K562 (cell line): Measurements from ENCODE around the gene COL5A1. TPM values are rescaled to one million over a fixed set of nuclear protein-coding genes. Genes with fewer than 3 reads are reported as not detected.

Experiments used
- ATAC-seq: fragments of 200-7000 bp; cut with Tn5 transposase; 3 replicates; pipeline ENCODE4 v1.9.1; 2020; ENCODE audit warnings: moderate library complexity
- BruUV-seq: library from RNA; stranded (reverse); fragments of 400-500 nt; replicated peaks from 2 replicates; lab custom pipeline; 2021; lab: Mats Ljungman, UMichigan
- CTCF ChIA-PET: fragments of 300-600 bp; formaldehyde crosslinking; extraction: SDS; loops from one replicate; lab custom pipeline; 2021; ENCODE audit warnings: low intra/inter-chr PET ratio; lab: Yijun Ruan, JAX
- POLR2A ChIA-PET: fragments of 300-600, 350-650 bp; sonication (Branson Sonifier 250); formaldehyde crosslinking; extraction: SDS; loops from one replicate; lab custom pipeline; 2021; ENCODE audit warnings: antibody characterized with exemption, inconsistent platforms; lab: Yijun Ruan, JAX
- DNase-seq, 4 experiments: peaks; one replicate each; pipeline versions ENCODE4 v3.0.0 to v3.0.0-alpha.2; 2011 to 2018; ENCODE audit warnings: low spot score in 3 of 4, mixed read lengths in 3 of 4; ENCODE audit errors: extremely low read depth in 1 of 4
- FAIRE-seq: peaks from 2 replicates; lab custom pipeline; 2011; peaks lifted over from hg19 to GRCh38; lab: Jason Lieb, UNC
- H2AFZ ChIP-seq: 2 replicates; pipeline ENCODE4 v1.6.0; 2011; ENCODE audit warnings: low read depth, low read length, control low read depth, inconsistent platforms
- H3K27ac ChIP-seq: fragments of 200-600 bp; 3 replicates; pipeline ENCODE4 v1.8.0; 2011; ENCODE audit warnings: low read depth, mild to moderate bottlenecking, control low read depth, inconsistent platforms, low read length, moderate library complexity, mixed read lengths; ENCODE audit errors: extremely low read depth
- H3K27me3 ChIP-seq, 2 experiments: fragments of 300-600 bp in 1 of 2; 2 replicates in 1 of 2; 3 replicates in 1 of 2; pipeline versions ENCODE4 v1.6.0 to v1.8.0; 2011; ENCODE audit warnings: inconsistent platforms in 2 of 2, low read length in 2 of 2, mild to moderate bottlenecking in 1 of 2, mixed read lengths in 1 of 2, moderate library complexity in 1 of 2; ENCODE audit not compliant: control insufficient read depth in 2 of 2, insufficient read depth in 2 of 2
- H3K36me3 ChIP-seq: fragments of 300-600 bp; 3 replicates; pipeline ENCODE4 v1.8.0; 2011; ENCODE audit warnings: mild to moderate bottlenecking, low read length, inconsistent platforms; ENCODE audit not compliant: control insufficient read depth, insufficient read depth
- H3K4me1 ChIP-seq, 2 experiments: fragments of 200-600 bp in 1 of 2; replicated peaks in 1 of 2; 2 replicates in 1 of 2; 3 replicates in 1 of 2; pipeline versions ENCODE4 v1.5.1 to v1.8.0; 2011; ENCODE audit warnings: inconsistent platforms in 2 of 2, low read length in 2 of 2, mild to moderate bottlenecking in 1 of 2, mixed read lengths in 1 of 2, moderate library complexity in 1 of 2; ENCODE audit not compliant: control insufficient read depth in 2 of 2, insufficient read depth in 2 of 2
- H3K4me2 ChIP-seq: 2 replicates; pipeline ENCODE4 v1.6.1; 2011; ENCODE audit warnings: low read length, control low read depth, inconsistent platforms, mixed read lengths; ENCODE audit not compliant: insufficient read depth
- H3K4me3 ChIP-seq: fragments of 200-600 bp; sonication (generic), shearing (Covaris generic); 2 replicates; pipeline ENCODE4 v1.5.1; 2016; ENCODE audit warnings: control low read depth, inconsistent platforms
- H3K79me2 ChIP-seq: fragments of 200-600 bp; 3 replicates; pipeline ENCODE4 v1.8.0; 2011; ENCODE audit warnings: low read length, inconsistent platforms; ENCODE audit not compliant: control insufficient read depth, insufficient read depth
- H3K9ac ChIP-seq, 2 experiments: 2 replicates each; pipeline versions ENCODE4 v1.6.0 to v1.6.1; 2011; ENCODE audit warnings: low read depth in 2 of 2, low read length in 2 of 2, control low read depth in 1 of 2, inconsistent platforms in 1 of 2, mild to moderate bottlenecking in 1 of 2, mixed read lengths in 1 of 2; ENCODE audit not compliant: insufficient read depth in 1 of 2
- H3K9me1 ChIP-seq: one replicate; pipeline ENCODE4 v1.6.0; 2011; ENCODE audit warnings: inconsistent platforms, mild to moderate bottlenecking, low read length, moderate library complexity; ENCODE audit not compliant: control insufficient read depth, insufficient read depth
- H3K9me3 ChIP-seq: replicated peaks from 2 replicates; pipeline ENCODE4 v1.5.1; 2011; ENCODE audit warnings: low read depth, low read length, inconsistent platforms; ENCODE audit not compliant: control insufficient read depth, insufficient read depth
- H4K20me1 ChIP-seq: replicated peaks from 2 replicates; pipeline ENCODE4 v1.6.1; 2011; ENCODE audit warnings: low read length, inconsistent platforms, mixed read lengths; ENCODE audit not compliant: control insufficient read depth, insufficient read depth
- C11orf30 ChIP-seq: fragments of 450-650 bp; IDR thresholded peaks from 2 replicates; pipeline ENCODE4 v1.6.1; 2016; ENCODE audit warnings: low read depth, mild to moderate bottlenecking
- CBFA2T2 ChIP-seq: fragments of 450-650 bp; conservative IDR thresholded peaks from 2 replicates; pipeline ENCODE4 v1.6.1; 2017; ENCODE audit warnings: mild to moderate bottlenecking
- FOXA1 ChIP-seq: fragments of 450-650 bp; IDR thresholded peaks from 2 replicates; pipeline ENCODE4 v1.6.1; 2016; ENCODE audit warnings: mild to moderate bottlenecking, borderline replicate concordance
- GABPB1 ChIP-seq: sonication (generic); formaldehyde crosslinking; IDR thresholded peaks from 2 replicates; pipeline ENCODE4 v1.8.0; 2022; ENCODE audit warnings: mild to moderate bottlenecking, missing genetic modification reagents
- NBN ChIP-seq: fragments of 450-650 bp; IDR thresholded peaks from 2 replicates; pipeline ENCODE4 v1.6.1; 2016; ENCODE audit warnings: low read depth, mild to moderate bottlenecking
- SAP30 ChIP-seq: fragments of 200-600 bp; sonication (generic); IDR thresholded peaks from 2 replicates; pipeline ENCODE4 v1.6.1; 2012; ENCODE audit warnings: borderline replicate concordance, low read depth, mild to moderate bottlenecking, moderate library complexity, low read length, control low read depth, inconsistent platforms; ENCODE audit not compliant: insufficient read depth, poor library complexity, severe bottlenecking
- SMARCE1 ChIP-seq: fragments of 450-650 bp; IDR thresholded peaks from 2 replicates; pipeline ENCODE4 v1.7.1; 2016; ENCODE audit warnings: mild to moderate bottlenecking
- TARDBP ChIP-seq: fragments of 450-650 bp; IDR thresholded peaks from 2 replicates; pipeline ENCODE4 v1.6.1; 2016
- ZNF766 ChIP-seq: fragments of 200-800 bp; sonication (Bioruptor generic); conservative IDR thresholded peaks from 2 replicates; pipeline ENCODE4 v1.6.1; 2016; ENCODE audit warnings: missing genetic modification characterization, missing compliant biosample characterization
- WGBS: fragments of 100-300 bp; shearing (Covaris generic); methylation state at CpG from one replicate; pipeline ENCODE4 v1.1.6; 2016; ENCODE audit warnings: low coverage, mixed read lengths; ENCODE audit not compliant: insufficient coverage; ENCODE audit errors: missing lambda C conversion rate; 5-methylcytosine and 5-hydroxymethylcytosine counted together
- in situ Hi-C: fragments of 300-500 bp; cut with MboI; formaldehyde crosslinking; loops from 4 replicates; pipeline ENCODE4 v1.15.0; 2018; ENCODE audit warnings: inconsistent platforms, mixed read lengths
- intact Hi-C: fragments of 100-400 bp; cut with micrococcal nuclease; formaldehyde crosslinking; loops from 2 replicates; pipeline ENCODE4 v1.14.2; 2022
- polyA plus RNA-seq, 8 experiments: library from polyadenylated mRNA; depleted of rRNA in 4 of 8; stranded (reverse) in 5 of 8; unstranded in 3 of 8; fragments of >200 nt; fragmentation: Nextera tagmentation in 2 of 8; fragmentation: Illumina TruSeq in 1 of 8; extraction: Ambion mirVana in 2 of 8; extraction: Trizol in 1 of 8; gene quantifications; 2 replicates each; pipeline versions ENCODE4 v1.2.1 to v1.2.3, GENCODE V29; 2011 to 2014; ENCODE audit warnings: inconsistent platforms in 1 of 8, missing spikeins in 1 of 8
- total RNA-seq, 7 experiments: library from RNA; depleted of rRNA in 6 of 7; stranded (reverse); fragments of >200 nt in 6 of 7; fragmentation: Illumina TruSeq in 2 of 7; extraction: Trizol in 2 of 7; gene quantifications; 2 replicates each; pipeline versions ENCODE4 v1.2.1 to v1.2.3, GENCODE V29; 2011 to 2021; ENCODE audit warnings: low replicate concordance in 1 of 7
- TF ChIP-seq, protein P1 (sequence below): fragments of 250-450 bp; sonication (Bioruptor Pico); IDR thresholded peaks from 2 replicates; pipeline ENCODE4 v1.5.1; 2021; ENCODE audit warnings: mild to moderate bottlenecking
- TF ChIP-seq, protein P2 (sequence below): sonication (generic); formaldehyde crosslinking; IDR thresholded peaks from 2 replicates; pipeline ENCODE4 v1.8.1; 2023; ENCODE audit warnings: mild to moderate bottlenecking, missing genetic modification reagents
- TF ChIP-seq, protein P3 (sequence below): fragments of 450-650 bp; IDR thresholded peaks from 2 replicates; pipeline ENCODE4 v1.6.1; 2016; ENCODE audit warnings: missing biosample characterization, missing genetic modification characterization

Gene COL5A1
- total and polyA plus RNA-seq, 9 of the 15 experiments (the other 6 are each of a cell fraction or from before 2014, with no cell fraction given), result under 0.01 to 0.13 (median 0.04) TPM; not detected in 6

DNA sequence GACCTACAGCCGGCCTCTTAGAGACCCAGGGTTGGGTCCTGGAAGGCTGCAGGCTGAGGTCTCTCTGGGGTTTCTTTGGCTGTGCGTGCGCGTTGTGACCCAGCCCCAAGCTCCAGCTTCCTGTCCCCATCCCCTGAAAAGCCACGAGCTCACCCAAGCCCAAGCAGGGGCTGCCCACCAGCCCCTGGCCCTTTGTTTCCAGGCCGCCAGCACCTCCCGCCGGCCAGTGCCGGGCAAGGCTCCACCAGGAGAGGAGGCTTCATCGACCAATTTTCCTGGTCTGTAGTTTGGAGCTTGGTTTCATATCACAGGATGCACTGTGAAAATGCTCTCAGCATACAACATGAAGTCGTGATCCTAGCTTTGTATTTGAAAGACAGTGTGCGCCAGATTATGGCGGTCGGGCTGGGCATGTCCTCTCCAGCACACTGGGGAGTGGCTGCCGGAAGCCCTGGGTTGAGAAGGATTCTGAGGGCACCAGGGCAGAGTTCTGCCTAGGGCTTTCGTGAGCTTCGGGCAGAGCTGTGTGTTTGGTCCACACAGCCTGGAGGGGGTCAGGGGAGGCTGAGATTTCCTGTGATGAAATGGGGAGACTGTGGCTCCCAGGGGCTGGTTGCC, 78.6 kb downstream of the COL5A1 start:
- Histone ChIP-seq H4K20me1 (no peaks in the 10 kb centered on the region), H3K36me3 (no peaks in the 10 kb centered on the region), H2AFZ (no peak overlapping the region), H3K9ac (no peak overlapping the region), H3K27ac (no peak overlapping the region), H3K4me2 (no peak overlapping the region), H3K27me3 (peaks cover 0 to 38% of the 10 kb centered on the region in 2 experiments; a peak in 3 of 5 replicates), H3K9me1 (no peaks in the 10 kb centered on the region), H3K9me3 (no peaks in the 10 kb centered on the region), H3K4me3 (no peak overlapping the region), H3K79me2 (no peaks in the 10 kb centered on the region), H3K4me1 (no peaks in the 10 kb centered on the region)
- in situ Hi-C loops (no loop called here), intact Hi-C loops (no loop called here)
- POLR2A ChIA-PET, result no interaction called here
- no TSS peak for BruUV-seq
- TF ChIP-seq NBN, result no peak
- TF ChIP-seq C11orf30, result no peak
- TF ChIP-seq FOXA1, result no peak
- ATAC-seq (no peak), DNase-seq (no peak), FAIRE-seq (no peak)
- CTCF ChIA-PET, result no interaction called here
- WGBS, result 7% methylated on average over 13 of the region's 17 CpGs

DNA sequence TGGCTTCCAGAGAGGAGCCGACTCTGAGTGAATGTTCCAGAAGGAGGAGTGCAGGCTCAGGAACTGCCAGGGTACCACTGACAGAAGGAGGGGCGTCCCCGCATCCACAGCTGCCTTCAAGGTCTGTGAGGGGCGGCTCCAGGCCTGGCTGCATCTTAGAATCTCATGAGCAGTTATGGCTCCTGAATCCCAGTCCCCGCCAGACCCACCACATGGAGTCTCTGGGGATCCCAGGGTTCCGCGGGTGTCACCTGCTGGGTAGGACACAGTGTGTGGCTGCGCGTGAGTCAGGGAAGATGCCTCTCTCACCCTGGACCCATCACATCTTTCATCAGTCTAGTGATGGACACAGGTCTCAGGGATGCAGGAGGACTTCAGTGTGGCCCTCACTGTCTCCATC, 79.2 kb downstream of the COL5A1 start:
- no TSS peak for BruUV-seq
- Histone ChIP-seq H3K9me3 (no peaks in the 10 kb centered on the region), H3K9me1 (no peaks in the 10 kb centered on the region), H3K4me2 (no peak overlapping the region), H3K4me3 (no peak overlapping the region), H4K20me1 (no peaks in the 10 kb centered on the region), H3K27ac (no peak overlapping the region), H3K36me3 (no peaks in the 10 kb centered on the region), H3K4me1 (no peaks in the 10 kb centered on the region), H2AFZ (no peak overlapping the region), H3K27me3 (peaks cover 0 to 38% of the 10 kb centered on the region in 2 experiments; a peak in 3 of 5 replicates), H3K9ac (no peak overlapping the region), H3K79me2 (no peaks in the 10 kb centered on the region)
- ChIA-PET CTCF (no interaction called here), POLR2A (no interaction called here)
- in situ Hi-C loops, result no loop called here
- no peak for ATAC-seq
- DNase-seq, result no peak
- intact Hi-C loops, result no loop called here
- 0% methylated on average over 9 of the region's 9 CpGs for WGBS
- no peak for FAIRE-seq
- TF ChIP-seq GABPB1 (CRISPR knock-in tag) (no peak), CBFA2T2 (no peak), SAP30 (no peak), ZNF766 (no peak), TARDBP (no peak), SMARCE1 (no peak)
- TF ChIP-seq, protein P1, sequence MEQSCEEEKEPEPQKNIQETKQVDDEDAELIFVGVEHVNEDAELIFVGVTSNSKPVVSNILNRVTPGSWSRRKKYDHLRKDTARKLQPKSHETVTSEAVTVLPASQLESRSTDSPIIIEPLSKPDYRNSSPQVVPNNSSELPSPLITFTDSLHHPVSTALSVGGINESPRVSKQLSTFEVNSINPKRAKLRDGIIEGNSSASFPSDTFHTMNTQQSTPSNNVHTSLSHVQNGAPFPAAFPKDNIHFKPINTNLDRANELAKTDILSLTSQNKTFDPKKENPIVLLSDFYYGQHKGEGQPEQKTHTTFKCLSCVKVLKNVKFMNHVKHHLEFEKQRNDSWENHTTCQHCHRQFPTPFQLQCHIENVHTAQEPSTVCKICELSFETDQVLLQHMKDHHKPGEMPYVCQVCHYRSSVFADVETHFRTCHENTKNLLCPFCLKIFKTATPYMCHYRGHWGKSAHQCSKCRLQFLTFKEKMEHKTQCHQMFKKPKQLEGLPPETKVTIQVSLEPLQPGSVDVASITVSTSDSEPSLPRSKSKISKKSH (CRISPR knock-in tag), result no peak
- TF ChIP-seq, protein P2, sequence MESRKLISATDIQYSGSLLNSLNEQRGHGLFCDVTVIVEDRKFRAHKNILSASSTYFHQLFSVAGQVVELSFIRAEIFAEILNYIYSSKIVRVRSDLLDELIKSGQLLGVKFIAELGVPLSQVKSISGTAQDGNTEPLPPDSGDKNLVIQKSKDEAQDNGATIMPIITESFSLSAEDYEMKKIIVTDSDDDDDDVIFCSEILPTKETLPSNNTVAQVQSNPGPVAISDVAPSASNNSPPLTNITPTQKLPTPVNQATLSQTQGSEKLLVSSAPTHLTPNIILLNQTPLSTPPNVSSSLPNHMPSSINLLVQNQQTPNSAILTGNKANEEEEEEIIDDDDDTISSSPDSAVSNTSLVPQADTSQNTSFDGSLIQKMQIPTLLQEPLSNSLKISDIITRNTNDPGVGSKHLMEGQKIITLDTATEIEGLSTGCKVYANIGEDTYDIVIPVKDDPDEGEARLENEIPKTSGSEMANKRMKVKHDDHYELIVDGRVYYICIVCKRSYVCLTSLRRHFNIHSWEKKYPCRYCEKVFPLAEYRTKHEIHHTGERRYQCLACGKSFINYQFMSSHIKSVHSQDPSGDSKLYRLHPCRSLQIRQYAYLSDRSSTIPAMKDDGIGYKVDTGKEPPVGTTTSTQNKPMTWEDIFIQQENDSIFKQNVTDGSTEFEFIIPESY (CRISPR knock-in tag), result no peak
- TF ChIP-seq, protein P3, sequence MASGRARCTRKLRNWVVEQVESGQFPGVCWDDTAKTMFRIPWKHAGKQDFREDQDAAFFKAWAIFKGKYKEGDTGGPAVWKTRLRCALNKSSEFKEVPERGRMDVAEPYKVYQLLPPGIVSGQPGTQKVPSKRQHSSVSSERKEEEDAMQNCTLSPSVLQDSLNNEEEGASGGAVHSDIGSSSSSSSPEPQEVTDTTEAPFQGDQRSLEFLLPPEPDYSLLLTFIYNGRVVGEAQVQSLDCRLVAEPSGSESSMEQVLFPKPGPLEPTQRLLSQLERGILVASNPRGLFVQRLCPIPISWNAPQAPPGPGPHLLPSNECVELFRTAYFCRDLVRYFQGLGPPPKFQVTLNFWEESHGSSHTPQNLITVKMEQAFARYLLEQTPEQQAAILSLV (tag), result no peak
